ENCODE results near the gene PDLIM5.

Gene PDLIM5

DNA sequence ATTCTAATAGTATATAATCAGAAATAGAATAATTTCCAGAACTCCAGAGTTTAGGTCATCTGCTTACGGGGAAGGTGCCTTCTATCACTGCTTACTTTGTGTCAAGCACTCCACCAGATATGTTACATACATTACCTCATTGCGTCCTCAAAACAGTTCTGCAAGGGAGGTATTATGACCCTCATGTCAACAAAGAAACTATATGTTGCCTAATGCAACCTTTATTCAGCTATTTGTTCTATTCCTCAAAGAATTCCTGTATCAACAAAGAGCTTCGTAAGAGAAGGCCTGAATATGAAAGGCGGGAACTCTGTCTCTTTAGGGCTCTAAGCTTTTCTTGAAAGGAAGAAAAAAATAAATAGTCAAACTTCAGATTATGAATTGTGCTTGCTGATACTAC is 114.7 kb downstream of the PDLIM5 start:
- H3K36me3 ChIP-seq (ENCODE audit: control insufficient read depth, insufficient read depth, low read length) = no peaks in the 10 kb centered on the region
- TF ChIP-seq, protein P1, sequence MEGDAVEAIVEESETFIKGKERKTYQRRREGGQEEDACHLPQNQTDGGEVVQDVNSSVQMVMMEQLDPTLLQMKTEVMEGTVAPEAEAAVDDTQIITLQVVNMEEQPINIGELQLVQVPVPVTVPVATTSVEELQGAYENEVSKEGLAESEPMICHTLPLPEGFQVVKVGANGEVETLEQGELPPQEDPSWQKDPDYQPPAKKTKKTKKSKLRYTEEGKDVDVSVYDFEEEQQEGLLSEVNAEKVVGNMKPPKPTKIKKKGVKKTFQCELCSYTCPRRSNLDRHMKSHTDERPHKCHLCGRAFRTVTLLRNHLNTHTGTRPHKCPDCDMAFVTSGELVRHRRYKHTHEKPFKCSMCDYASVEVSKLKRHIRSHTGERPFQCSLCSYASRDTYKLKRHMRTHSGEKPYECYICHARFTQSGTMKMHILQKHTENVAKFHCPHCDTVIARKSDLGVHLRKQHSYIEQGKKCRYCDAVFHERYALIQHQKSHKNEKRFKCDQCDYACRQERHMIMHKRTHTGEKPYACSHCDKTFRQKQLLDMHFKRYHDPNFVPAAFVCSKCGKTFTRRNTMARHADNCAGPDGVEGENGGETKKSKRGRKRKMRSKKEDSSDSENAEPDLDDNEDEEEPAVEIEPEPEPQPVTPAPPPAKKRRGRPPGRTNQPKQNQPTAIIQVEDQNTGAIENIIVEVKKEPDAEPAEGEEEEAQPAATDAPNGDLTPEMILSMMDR (IDR thresholded peaks at IDR 0.05) = no peak
- H3K9me3 ChIP-seq (ENCODE audit: control insufficient read depth, low read length) = no peaks in the 10 kb centered on the region
- no peaks in the 10 kb centered on the region for H3K4me1 ChIP-seq
- no peak overlapping the region for H3K27ac ChIP-seq
- no peaks in the 10 kb centered on the region for H3K27me3 ChIP-seq (ENCODE audit: control insufficient read depth, insufficient read depth, low read length)
- no peaks in the 10 kb centered on the region for H3K79me2 ChIP-seq
- no peak overlapping the region for H3K4me2 ChIP-seq (ENCODE audit: low read length)
- no peak overlapping the region for H3K9ac ChIP-seq
- H2AFZ ChIP-seq = no peak overlapping the region
- no peak overlapping the region for H3K4me3 ChIP-seq (ENCODE audit: low read depth, low read length)

GRCh38 chr4:94567811-94568210 is 116.1 kb downstream of the PDLIM5 start:
- no peak overlapping the region for H3K27ac ChIP-seq

DNA sequence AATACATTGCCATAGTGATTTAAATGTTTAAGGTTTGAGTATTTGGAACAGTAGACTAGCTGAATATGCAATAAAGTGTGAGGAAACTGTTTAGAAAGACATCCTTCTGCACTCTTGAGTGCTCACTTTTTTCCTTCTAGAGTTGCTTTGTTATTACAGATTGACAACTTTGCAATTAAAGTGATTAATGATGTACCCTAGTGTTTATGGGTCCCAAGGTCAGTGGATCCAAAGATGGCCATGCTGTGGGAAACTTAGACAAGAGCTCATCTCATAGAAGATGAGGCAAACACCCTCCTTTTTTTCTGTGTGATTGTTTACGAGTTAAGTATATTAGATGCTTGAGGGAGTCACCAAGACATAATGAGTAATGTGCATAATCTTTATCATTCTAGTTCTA is 118.8 kb downstream of the PDLIM5 start:
- Histone ChIP-seq H2AFZ (no peak overlapping the region), H3K27me3 (ENCODE audit: control insufficient read depth, insufficient read depth, low read length) (no peaks in the 10 kb centered on the region), H3K27ac (no peak overlapping the region), H3K4me3 (ENCODE audit: low read depth, low read length) (no peak overlapping the region), H3K4me1 (no peaks in the 10 kb centered on the region), H3K4me2 (ENCODE audit: low read length) (no peak overlapping the region), H3K9me3 (ENCODE audit: control insufficient read depth, low read length) (no peaks in the 10 kb centered on the region), H3K9ac (no peak overlapping the region), H3K79me2 (no peaks in the 10 kb centered on the region), H3K36me3 (ENCODE audit: control insufficient read depth, insufficient read depth, low read length) (no peaks in the 10 kb centered on the region)
- TF ChIP-seq, protein P1 (IDR thresholded peaks at IDR 0.05) = no peak

More at GRCh38 chr4:94567811-94568210, 116.1 kb downstream of the PDLIM5 start:
- Histone ChIP-seq H3K27me3 (ENCODE audit: control insufficient read depth, insufficient read depth, low read length) (no peaks in the 10 kb centered on the region), H3K36me3 (ENCODE audit: control insufficient read depth, insufficient read depth, low read length) (no peaks in the 10 kb centered on the region), H3K4me1 (no peaks in the 10 kb centered on the region), H3K9ac (no peak overlapping the region), H3K9me3 (ENCODE audit: control insufficient read depth, low read length) (no peaks in the 10 kb centered on the region), H3K4me3 (ENCODE audit: low read depth, low read length) (no peak overlapping the region), H2AFZ (no peak overlapping the region), H3K4me2 (ENCODE audit: low read length) (no peak overlapping the region), H3K79me2 (no peaks in the 10 kb centered on the region)
- TF ChIP-seq, protein P1 (IDR thresholded peaks at IDR 0.05) = no peak

DNA sequence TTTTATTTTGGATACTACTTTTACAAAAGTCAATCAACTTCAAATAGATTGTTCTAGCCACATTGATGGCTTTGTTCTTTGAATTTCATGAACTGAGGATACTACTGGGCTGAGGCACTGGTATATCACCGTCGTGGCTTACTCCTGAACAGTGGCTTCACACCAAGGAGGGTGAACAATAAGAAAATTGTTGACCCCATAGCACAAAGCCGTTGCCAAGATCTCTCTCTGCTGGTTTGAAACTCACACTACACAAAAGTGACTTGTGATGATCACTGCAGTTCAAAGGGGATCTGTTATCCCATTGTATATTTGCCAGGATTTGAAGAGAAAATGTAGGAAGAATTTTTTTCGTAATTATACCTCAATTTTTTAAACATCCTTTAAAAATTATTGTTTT is 119.6 kb downstream of the PDLIM5 start:
- no peaks in the 10 kb centered on the region for H3K4me1 ChIP-seq
- H3K4me2 ChIP-seq (ENCODE audit: low read length) = no peak overlapping the region
- no peak overlapping the region for H3K4me3 ChIP-seq (ENCODE audit: low read depth, low read length)
- no peak overlapping the region for H3K27ac ChIP-seq
- H3K9me3 ChIP-seq (ENCODE audit: control insufficient read depth, low read length) = no peaks in the 10 kb centered on the region
- H3K79me2 ChIP-seq = no peaks in the 10 kb centered on the region
- no peak overlapping the region for H2AFZ ChIP-seq
- H3K36me3 ChIP-seq (ENCODE audit: control insufficient read depth, insufficient read depth, low read length) = no peaks in the 10 kb centered on the region
- H3K9ac ChIP-seq = no peak overlapping the region
- TF ChIP-seq, protein P1 (IDR thresholded peaks at IDR 0.05) = no peak
- no peaks in the 10 kb centered on the region for H3K27me3 ChIP-seq (ENCODE audit: control insufficient read depth, insufficient read depth, low read length)

- H3K4me1 ChIP-seq = no peaks in the 10 kb centered on the region
- no peak overlapping the region for H3K9ac ChIP-seq
- no peaks in the 10 kb centered on the region for H3K9me3 ChIP-seq (ENCODE audit: control insufficient read depth, low read length)
- H3K27me3 ChIP-seq (ENCODE audit: control insufficient read depth, insufficient read depth, low read length) = no peaks in the 10 kb centered on the region
- no peak overlapping the region for H2AFZ ChIP-seq
- H3K27ac ChIP-seq = no peak overlapping the region
- H3K4me2 ChIP-seq (ENCODE audit: low read length) = no peak overlapping the region
- TF ChIP-seq, protein P1 (IDR thresholded peaks at IDR 0.05) = no peak
- no peaks in the 10 kb centered on the region for H3K36me3 ChIP-seq (ENCODE audit: control insufficient read depth, insufficient read depth, low read length)
- H3K4me3 ChIP-seq (ENCODE audit: low read depth, low read length) = no peak overlapping the region
- no peaks in the 10 kb centered on the region for H3K79me2 ChIP-seq
These were observed 120.0 kb downstream of the PDLIM5 start for GRCh38 chr4:94571715-94572114.

Measured in parathyroid adenoma (tissue), 2 donors.